GM21367 (cell line): ENCODE results near the gene EMX2.
A peak's percentile ranks its signal among the peaks of the same experiment; 100 is the strongest.
"Not testable (repeated sequence)": the region's sequence is repeated elsewhere in the genome, so short reads cannot be mapped to it uniquely, and the experiment has no call there.

Experiments used
- ATAC-seq: cut with Tn5 transposase; IDR thresholded peaks from one replicate; pipeline ENCODE4 v1.9.1; 2021; ENCODE audit not compliant: unreplicated experiment

The EMX2 gene

DNA sequence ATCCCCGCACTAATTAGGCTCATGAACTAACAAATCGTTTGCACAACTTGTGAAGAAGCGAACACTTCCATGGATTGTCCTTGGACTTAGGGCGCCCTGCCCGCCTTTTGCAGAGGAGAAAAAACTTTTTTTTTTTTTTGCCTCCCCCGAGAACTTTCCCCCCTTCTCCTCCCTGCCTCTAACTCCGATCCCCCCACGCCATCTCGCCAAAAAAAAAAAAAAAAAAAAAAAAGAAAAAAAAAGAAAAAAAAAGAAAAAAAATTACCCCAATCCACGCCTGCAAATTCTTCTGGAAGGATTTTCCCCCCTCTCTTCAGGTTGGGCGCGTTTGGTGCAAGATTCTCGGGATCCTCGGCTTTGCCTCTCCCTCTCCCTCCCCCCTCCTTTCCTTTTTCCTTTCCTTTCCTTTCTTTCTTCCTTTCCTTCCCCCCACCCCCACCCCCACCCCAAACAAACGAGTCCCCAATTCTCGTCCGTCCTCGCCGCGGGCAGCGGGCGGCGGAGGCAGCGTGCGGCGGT is at the start of gene EMX2:
EMX2 (plus strand) TSS at position 41 of the 519 bp plus-strand sequence. CDS start 522 bp downstream, outside the sequence.
- ATAC-seq, result no peak

- no peak for ATAC-seq
These were observed 46.5 kb upstream of the EMX2 start for GRCh38 chr10:117496031-117496430.

DNA sequence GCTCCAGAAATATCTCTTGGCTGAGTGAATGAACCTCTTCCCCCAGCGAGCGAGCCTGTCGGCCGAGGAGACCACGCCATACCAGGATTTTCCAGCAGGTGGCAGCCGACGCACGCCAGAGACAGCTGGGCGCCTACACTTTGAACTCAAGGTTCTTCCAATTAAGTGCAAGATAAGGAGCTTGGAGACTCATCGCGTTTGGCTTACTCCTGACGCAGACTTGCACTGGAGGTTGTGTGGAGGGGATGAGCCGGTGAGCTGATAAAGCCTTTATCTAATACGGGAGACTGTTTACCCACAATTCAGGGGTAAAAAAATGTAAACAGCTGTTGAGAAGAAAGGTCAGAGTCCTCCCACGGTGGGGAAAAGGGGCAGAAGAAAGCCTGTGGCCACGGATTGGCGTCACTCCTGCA is 45.9 kb upstream of the EMX2 start:
- peak; percentile 95 for ATAC-seq

DNA sequence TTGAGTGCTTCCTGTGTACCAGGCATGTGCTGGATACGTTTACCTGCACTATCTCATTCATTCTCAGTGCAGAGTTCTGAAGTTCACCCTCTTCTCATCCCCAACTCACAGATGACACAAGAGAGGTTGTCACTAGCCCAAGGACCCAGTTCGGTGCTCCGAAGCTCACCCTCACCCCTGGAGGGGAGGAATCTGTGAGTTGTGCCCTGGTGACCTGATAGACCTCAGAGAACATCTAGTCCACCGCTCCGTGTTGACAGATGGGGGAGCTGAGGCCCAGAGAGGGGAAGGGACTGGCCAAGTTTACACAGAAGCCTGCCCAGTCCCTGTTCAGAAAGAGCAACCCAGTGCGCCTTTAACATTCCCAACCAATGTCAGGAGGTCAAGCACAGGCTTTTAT is 44.8 kb upstream of the EMX2 start:
- ATAC-seq, result no peak

- ATAC-seq, result no peak
These were observed 43.1 kb upstream of the EMX2 start for GRCh38 chr10:117499248-117500105.

DNA sequence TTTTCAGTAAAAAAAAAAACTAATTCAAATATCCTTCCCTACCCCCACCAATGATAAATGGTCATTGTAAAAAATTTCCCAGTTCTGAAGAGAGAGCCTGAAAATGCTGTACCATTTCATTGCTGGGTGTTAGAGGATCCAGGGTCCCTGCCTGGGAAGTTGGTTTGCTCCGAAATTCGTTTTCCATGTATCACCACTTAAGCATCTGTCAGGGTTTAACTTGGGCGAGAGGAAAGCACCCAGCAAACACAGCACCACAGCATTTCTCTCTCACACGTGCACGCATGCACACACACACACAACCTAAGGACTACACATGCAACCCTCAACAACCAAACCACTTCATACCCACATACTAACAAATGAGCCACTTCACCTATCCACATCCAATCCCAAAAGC is 42.1 kb upstream of the EMX2 start:
- no peak for ATAC-seq

GRCh38 chr10:117501460-117502035 is 41.0 kb upstream of the EMX2 start:
- no peak for ATAC-seq

- no peak for ATAC-seq
These were observed 39.9 kb upstream of the EMX2 start for GRCh38 chr10:117502421-117503243.

DNA sequence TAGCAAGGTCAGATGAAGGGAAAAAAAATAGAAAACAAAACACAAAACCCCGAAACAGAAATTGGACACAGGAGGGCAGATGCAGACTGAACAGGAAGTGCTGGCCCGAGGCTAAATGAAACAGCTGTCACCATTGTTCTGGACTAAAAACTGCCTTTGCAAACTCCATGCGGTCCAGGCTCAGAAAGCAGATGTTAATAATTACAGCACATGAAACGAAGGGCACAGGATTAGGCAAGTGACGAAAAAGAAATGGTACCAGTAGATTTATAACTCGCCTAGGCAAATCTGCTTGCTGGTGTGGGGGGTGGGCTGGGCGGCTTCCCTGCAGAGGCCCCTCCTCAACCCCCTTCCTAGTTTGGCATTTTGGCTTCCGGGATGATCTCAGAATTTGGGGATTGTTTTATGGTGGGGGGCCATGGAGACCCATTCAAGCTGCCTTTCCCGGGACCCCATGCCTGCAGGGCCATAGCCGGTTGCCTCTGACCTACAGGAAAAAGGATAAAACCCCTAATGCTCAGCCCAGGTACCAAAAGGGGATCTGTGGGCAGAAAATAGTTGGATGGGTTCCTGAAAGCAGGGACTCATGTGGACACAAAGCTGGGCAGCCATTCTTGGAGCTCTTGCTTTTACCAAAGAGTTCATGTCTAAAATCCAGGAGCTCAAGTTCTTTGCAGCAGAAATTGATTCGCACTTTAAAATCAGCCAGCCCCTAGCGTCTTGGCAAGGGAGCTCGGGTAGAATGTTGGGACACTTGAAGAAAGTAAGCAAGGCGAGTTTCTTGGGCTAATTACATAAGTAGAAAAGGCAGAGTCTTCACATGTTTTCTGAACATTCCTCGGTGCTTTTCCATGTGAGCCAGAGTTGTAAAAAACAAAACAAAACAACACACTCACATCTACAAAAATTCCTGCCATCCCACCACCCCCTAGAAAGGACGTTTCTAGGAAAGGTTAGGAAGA is 39.0 kb upstream of the EMX2 start:
- peak; percentile 70 for ATAC-seq

DNA sequence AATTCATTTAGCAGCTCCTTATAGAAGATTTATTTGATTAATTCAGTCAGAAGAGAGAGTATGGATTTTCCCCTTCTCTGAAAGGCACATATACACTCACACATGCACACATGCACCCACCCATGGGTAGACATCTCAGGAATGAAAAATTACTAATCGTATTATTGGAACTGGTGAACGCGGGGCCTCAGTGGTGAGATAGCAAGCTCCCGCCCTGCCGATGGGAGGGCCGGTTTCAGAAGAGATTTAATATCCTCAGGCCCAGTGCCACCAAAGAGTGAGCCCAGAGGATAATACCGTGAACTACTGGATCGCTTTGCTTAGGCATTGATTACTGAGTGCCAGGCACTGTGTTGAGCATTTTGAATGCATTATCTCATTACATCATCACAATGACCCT is 38.0 kb upstream of the EMX2 start:
- no peak for ATAC-seq

DNA sequence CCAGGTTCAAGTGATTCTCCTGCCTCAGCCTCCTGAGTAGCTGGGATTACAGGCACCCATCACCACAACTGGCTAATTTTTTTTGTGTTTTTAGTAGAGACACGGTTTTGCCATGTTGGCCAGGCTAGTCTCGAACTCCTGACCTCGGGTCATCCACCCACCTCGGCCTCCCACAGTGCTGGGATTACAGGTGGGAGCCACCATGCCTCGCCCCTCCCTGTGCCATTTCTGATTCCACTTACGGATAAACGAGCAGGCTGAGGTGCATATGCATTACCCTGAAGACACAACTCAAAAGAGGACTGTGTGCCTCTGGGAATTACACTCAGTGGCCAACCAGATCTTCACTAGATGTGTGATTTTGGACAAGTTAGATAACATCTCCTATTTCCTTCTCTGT is 35.5 kb upstream of the EMX2 start:
- not testable (repeated sequence) for ATAC-seq

DNA sequence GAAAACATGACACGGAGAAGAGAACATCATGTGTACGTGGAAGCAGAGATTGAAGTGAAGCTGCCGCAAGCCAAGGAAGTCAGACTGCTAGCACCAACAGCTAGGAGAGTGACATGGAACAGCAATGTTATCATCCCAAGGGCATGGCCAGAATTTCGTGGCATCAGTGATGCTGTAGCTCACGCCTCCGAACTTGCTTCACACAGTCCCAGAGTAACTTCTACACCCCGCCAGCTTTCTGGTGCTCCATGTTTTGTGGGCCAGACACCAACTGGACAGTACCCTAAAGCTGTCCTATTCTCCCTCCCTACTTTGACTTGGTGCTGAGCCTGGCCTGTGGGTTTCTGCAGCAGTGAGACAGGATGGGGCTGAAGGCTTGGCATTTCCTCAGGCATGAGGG is 33.0 kb upstream of the EMX2 start:
- ATAC-seq, result no peak

- no peak for ATAC-seq
These were observed 30.8 kb upstream of the EMX2 start for GRCh38 chr10:117511601-117512390.

GRCh38 chr10:117514971-117515370 is 27.6 kb upstream of the EMX2 start:
- ATAC-seq, result no peak

- no peak for ATAC-seq
These were observed 25.9 kb upstream of the EMX2 start for GRCh38 chr10:117516681-117517080.

GRCh38 chr10:117518246-117518645 is 24.3 kb upstream of the EMX2 start:
- no peak for ATAC-seq

DNA sequence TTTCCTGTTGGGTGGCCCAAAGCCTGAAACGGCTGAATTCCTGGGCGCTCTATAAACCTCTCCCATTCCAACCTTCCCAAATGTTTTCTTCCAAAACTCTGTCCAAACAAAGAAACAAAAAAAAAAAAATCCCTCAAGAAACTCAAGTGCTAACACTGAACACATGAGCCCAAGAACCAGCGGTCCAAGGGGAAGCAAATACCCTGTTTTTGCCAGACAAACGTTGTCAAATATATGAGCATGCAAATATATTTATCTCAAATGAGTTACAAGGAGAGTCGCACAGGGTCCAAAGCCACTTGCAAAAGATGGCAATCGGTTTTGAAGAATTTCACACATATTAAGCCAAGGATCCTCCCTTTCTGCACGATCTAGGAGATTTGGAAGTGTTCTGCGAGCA is 23.3 kb upstream of the EMX2 start:
- ATAC-seq, result no peak

- no peak for ATAC-seq
These were observed 22.7 kb upstream of the EMX2 start for GRCh38 chr10:117519879-117520278.

DNA sequence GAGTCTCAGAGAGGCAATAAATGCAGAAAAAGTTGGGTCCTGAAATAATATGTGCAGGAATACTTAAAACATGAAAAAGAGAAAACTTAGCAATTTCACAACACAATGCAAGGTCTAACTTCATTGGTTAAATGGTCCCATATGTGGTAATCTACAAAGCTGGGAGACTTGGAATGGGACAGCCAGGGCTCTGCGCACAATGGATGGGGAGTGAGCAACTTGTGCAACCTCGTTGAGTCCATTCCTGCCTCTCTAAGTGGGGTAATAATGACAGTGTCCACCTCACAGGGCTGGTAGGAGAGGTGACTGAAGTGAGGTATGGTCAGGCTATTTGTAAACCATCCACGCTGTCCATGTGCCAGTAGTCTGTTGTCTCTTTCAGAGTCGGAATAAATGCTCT is 11.8 kb upstream of the EMX2 start:
- ATAC-seq, result no peak
